Inflammatory macrophage treated with lipopolysaccharide for 4 hours (primary cell): ENCODE results near the gene METTL9.
A peak's percentile ranks its signal among the peaks of the same experiment; 100 is the strongest.
"Not testable (repeated sequence)": the region's sequence is repeated elsewhere in the genome, so short reads cannot be mapped to it uniquely, and the experiment has no call there.

Source experiments
- DNase-seq: peaks from one replicate; pipeline ENCODE4 v3.0.0-alpha.2; 2020

METTL9 gene

DNA sequence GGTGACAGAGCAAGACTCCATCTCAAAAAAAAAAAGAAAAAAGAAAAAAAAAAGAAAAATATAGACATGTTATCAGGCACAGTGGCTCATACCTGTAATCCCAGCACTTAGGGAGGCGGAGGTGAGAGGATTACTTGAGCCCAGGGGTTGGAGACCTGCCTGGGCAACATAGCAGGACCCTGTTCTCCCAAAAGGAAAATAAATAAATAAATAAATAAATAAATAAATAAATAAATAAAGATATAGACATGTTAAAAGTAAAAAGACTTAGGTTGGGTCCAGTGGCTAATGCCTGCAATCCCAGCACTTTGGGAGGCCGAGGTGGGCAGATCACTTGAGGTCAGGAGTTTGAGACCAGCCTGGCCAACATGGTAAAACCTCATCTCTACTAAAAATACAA is 23.1 kb upstream of the METTL9 start:
- DNase-seq: not testable (repeated sequence)

GRCh38 chr16:21577487-21577886 is 21.9 kb upstream of the METTL9 start:
- DNase-seq: not testable (repeated sequence)

GRCh38 chr16:21578311-21578710 is 21.1 kb upstream of the METTL9 start:
- DNase-seq: not testable (repeated sequence)

GRCh38 chr16:21580131-21580530 is 19.2 kb upstream of the METTL9 start:
- DNase-seq: not testable (repeated sequence)

DNA sequence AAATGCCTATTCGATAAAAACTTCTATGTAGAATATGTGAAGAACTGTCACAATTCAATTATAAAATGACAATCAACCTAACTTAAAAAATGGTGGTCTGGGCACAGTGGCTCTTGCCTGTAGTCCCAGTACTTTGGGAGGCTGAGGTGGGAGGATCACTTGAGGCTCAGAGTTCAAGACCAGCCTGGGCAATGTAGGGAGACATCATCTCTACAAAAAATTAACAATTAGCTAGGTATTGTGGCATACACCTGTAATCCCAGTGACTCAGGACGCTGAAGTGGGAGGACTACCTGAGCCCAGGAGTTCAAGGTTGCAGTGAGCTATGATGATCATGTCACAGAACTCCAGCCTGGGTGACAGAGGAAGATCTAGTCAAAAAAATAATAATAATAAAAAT is 18.6 kb upstream of the METTL9 start:
- DNase-seq: no peak

- no peak for DNase-seq
Measured at GRCh38 chr16:21584817-21585216, 14.6 kb upstream of the METTL9 start.

GRCh38 chr16:21588593-21588992 is 10.8 kb upstream of the METTL9 start:
- not testable (repeated sequence) for DNase-seq

DNA sequence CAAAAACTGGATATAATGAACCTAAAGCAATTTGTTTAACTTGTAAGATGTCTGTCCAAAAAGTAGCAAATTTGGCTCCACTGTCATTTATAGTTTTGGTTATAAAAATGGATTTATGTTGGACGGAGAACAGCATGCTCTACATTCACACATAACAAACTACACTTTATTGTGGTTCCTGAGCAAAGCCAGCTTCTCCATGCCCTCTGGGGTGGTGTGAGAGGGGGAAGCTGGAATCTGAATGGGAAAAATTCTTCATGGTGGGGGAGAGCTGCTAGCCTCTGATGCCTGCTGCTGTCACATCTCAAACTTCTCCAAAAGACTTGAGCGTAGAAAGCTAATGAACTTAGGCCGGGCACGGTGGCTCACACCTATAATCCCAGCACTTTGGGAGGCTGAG is 9.8 kb upstream of the METTL9 start:
- DNase-seq: no peak

GRCh38 chr16:21590287-21590686 is 9.1 kb upstream of the METTL9 start:
- peak; percentile 93 for DNase-seq

DNA sequence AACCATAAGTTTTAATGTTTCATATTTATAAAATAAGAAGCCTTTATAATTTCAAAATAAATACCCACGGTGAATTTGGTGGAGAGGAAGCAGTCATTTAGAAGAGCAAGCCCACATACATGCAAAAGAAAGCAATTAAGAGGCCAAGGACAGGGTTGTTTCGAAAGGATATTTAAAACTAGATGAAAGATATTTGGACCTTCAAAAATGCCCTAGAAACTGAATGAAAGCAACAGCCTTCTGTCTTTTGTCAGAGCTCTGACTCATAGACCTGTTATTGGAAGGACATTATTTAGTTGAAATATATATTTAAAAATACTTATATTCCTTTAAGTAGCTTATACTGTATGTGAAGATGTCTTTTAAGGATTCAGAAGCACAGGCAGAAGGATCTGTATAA is 8.6 kb upstream of the METTL9 start:
- DNase-seq: peak; percentile 68

DNA sequence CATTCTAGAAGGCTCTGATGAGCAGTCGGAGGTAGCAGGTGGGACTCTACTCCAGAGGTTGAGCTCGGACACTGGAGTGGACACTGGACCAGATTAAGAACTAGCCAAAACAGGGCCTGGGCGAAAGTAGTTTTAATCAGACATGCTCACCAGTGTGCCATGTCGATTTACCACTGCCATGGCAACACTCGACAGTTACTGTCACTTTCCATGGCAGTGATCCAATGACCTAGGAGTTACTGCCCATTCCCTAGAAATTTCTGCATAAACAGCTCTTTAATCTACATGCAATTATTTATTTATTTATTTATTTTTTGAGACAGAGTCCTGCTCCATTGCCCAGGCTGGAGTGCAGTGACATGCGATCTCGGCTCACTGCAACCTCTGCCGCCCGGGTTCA is 7.2 kb upstream of the METTL9 start:
- no peak for DNase-seq

DNA sequence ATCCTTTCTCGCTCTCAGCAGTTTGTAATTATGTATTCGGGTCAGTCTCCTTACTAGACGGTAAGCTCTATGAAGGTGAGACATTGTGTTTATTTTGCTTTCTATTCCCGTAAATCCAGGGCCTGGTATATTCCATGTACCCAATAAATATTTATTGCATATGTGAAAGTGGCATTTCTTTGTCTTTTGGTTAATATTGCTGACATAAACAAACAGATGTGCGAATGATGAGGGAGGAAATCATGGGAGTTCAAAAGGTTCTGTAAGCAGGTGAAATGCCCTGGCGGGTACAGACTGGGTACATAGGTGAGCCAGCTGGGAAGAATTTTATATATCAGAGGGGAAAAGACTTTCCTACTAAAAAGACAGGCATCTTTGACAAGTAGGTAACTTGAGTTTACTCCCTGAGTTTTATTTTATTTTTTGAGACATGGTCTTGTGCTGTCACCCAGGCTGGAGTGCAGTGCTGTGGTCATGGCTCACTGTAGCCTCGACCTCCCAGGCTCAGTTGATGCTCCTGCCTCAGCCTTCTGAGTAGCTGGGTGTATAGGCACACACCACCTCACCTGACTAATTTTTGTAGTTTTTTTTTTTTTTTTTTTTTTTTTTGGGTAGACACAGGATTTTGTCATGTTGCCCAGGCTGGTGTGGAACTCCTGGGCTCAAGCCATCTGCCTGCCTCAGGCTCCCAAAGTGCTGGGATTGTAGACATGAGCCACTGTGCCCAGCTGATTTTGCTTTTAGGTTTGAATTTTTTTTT is 5.7 kb upstream of the METTL9 start:
- DNase-seq: no peak

DNA sequence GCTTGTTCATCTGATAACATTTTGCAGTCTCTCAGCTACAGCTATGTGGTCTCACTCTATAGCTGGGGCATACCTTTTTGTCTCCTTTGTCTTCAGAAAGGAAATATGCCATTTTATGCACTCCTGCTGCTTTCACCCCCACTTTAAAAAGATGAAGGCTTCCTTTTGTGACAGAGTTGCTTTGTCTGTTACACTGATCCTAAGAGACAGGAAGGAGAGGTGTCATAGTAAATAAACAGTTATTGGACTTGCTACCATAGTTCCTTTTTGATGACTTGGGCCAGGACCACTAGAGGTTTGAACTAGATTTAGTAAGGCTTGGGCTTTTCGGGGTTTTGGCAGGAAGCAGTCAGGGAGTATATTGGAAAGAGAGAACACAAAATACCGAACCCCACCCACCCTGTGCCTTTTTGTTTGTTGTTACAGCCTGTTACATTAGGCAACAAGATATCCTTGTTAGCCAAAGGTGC is 1.8 kb upstream of the METTL9 start:
- DNase-seq: no peak

- DNase-seq: peak; percentile 58
Measured at GRCh38 chr16:21598206-21598605, 1.2 kb upstream of the METTL9 start.

- no peak for DNase-seq
Measured at GRCh38 chr16:21598701-21599121, 666 bp upstream of the METTL9 start.

DNA sequence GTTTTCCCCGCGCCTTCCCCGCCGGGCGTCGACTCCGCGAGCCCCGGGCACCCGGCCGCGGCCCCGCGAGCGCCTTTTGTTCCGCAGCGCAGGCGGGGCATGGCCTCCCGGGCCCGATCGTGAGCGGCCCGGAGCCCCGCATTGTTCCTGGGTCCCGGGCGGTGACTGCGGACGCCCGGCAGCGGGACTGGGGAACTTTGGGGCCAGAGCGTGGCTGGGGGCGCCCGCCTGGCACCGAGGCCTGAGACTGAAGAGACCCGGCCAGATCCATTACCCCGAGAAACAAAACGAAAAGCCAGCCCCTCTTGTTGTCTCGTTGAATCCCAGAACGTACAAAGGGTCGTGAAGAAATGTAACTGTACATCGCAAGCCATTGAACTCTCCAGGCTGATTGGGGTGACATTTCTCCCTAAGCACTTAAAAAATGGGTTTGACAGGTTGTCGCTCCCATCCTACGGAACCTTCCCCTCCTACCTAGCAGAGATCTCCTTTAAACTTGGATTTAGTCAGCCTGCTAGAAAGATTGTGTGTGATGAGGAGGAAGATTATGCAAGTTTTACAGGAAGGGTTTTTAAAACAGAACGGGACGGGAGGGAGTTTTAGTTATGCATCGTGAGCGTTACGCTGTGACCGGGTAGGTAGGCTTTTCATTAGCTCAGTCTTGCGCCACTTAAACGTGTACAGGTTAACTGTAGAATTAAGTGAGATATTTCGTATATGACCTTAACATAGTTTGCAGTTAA is 825 bp downstream of the METTL9 start:
- peak; percentile 61 for DNase-seq

DNA sequence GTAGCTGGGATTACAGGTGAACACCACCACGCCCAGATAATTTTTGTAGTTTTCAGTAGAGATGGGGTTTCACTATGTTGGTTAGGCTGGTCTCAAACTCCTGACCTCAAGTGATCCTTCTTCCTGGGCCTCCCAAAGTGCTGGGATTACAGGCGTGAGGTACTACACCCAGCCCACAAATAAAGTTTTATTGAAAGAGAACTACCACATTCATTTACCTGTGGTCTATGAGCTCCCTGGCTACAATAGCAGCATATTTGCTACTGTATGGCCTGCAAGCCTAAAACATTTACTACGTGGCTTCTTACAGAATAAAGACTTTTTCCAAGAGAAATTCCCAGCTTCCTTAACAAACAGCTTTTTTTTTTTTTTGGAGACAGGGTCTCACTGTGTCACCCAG is 3.4 kb downstream of the METTL9 start:
- DNase-seq: no peak

GRCh38 chr16:21603928-21604327 is 4.6 kb downstream of the METTL9 start:
- DNase-seq: peak; percentile 74

- DNase-seq: not testable (repeated sequence)
Measured at GRCh38 chr16:21605848-21606247, 6.5 kb downstream of the METTL9 start.

DNA sequence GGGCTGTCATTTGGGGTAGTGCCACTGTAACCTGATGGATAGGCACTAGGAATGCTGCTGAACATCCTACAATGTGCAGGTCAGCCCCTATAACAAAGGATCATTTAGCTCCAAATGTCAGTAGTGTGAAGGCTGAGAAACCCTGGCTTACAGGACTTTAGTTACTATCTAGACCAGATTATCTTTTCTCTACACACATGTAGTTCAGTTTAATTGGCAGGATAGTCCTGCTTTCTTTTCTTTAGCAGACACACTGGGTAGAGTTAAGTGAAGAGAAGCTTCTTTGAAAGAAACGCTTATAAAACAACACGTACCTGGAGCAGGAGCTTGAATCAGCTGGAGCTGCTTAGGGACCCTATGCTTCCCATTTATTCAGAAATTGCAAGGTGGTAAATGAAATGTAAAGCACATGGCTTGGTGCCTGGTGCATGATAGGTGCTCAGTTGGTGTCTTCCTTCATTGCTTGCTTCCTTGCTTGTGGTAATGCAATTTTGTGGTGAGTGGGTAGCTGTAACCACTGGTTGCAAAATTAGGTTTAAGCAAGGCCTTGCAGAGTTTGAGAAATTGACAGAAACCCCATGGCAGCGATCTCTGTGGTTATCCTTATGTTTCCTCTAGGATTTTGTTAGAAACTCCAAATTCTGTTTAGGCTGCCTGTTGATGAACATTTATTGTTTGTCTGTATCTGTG is 9.4 kb downstream of the METTL9 start:
- peak; percentile 94 for DNase-seq

DNA sequence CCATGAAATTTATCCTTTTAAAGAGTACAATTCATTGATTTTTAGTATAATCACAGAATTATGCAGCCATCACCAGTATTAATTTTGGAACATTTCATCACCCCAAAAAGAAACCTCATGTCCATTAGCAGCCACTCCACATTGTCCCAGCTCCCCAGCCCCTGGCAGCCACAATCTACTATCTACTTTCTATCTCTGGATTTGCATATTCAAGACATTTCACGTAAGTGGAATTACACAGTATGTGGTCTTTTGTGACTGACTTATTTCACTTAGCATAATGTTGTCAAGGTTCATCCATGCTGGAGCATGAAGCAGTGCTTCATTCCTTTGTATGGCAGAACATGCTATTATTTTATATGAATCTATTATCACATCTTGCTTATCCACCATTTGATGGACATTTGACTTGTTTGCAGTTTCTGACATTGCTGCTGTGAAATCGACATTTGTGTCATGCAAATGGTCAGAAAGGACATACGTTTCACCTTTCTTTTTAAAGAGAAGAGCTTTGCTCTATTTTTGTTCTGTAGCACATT is 10.7 kb downstream of the METTL9 start:
- peak; percentile 56 for DNase-seq

DNA sequence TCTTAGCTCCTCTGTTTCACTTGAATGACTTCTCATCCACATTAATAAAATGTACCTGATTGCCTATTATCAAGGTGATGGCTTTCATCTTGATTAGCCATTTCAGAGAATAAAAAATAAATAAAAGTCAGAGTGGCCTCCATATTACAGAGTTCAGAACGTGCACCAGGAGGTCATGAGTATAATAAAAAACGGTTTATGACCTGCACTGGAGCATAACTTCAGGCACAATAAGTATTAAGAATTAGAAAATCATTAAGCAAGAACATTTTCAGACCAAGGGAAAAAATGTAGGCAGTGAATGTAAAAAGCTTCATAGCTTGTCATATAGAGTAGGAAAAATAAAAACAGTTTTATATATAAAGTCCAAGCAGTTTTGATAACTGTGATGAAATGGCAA is 11.4 kb downstream of the METTL9 start:
- DNase-seq: no peak

DNA sequence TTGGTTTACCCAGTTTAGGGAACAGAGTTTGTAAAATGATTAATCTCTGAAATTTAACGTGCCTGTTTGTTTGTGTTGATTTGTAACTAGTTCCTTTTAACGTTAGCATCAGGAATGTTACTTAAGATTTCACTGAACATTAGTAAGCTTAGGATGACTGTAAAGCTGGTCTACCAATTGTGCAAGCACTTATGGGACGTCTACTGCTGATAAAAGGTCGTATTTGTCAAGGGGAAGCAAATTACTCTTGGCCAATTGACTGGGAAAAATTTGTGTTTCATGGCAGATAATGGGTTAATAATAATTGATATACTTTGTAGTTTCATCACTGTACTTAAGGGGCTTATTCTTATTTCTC is 11.8 kb downstream of the METTL9 start:
- peak; percentile 97 for DNase-seq
